HG02884 (cell line): ENCODE measurements around the gene GIMAP1.

Source experiments
- ATAC-seq: cut with Tn5 transposase; IDR thresholded peaks from one replicate; pipeline ENCODE4 v1.9.1; 2021; ENCODE audit warnings: mild to moderate bottlenecking, moderate library complexity; ENCODE audit not compliant: unreplicated experiment

Gene GIMAP1

DNA sequence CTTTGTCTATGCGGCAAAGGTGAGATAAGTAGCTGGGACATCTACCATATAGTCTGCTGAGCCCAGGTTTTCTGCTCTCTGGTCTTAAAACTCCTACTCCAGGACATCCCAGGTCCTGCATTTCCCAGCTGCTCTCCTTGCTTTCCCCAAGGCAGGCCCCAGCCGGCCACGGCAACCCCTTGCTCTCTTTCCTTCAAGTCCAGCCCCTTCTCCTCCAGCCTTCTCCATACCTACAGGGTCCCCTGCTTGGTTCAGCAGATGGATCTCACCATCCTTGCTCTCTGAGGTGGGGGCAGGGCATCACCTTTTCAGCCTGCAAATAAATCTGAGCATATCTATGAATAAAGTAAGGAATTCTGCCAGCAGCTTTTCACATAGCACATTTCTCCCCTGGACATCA lies 29.5 kb downstream of the GIMAP1 start:
- ATAC-seq, result no peak

DNA sequence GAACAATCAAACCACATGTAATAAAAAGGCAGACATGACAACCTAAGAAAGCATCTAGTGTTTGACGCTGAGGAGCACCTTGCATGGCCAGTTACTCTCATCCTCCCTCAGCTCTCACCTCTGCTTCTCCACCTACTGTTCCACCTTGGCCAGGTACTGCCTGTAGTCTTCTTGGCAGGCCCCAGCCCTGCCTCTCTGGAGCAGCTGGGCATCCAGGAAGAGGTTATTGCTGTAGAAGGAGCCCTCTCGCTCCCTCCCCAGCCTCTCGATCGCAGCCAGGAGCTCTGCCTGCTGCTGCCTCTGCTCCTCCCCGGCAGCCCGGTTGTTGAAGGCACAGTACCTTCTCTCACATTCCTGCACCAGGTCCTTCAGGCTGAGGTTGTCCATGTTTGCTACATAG lies 30.5 kb downstream of the GIMAP1 start:
- ATAC-seq, result no peak

DNA sequence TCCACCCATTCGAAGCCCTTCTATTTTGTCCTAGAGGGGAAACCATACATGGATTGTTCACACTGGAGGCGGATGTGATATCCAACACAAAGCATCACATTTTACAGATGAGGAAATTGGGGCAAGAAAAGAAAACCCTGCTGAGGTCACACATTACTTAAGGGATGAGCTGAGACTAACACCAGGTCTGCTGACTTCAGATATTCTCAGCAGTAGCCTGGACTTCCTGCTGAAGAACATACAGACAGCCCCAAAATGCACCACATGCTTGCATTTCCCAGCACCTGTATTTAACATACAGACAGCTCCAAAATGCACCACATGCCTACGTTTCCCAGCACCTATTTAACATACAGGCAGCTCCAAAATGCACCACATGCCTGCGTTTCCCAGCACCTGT lies 32.0 kb downstream of the GIMAP1 start:
- ATAC-seq, result no peak

DNA sequence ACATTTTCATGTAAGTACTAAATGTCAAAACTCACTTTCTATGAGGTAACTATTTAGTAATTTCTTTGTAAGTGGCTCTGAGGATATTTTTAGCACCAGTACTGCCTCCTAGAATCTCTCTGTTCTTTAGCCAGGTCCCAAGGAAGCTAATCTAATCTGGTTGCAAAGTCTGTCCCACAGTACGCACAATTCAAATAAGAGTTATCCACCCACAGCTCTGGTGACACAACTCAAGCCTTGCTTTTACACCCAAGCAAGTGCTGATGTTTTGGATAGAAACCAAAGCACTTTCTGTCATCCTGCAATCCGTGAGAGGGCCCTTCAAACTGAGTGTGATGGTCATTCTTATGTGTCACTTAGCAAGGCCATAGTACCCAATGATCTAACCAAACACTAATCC lies 35.3 kb downstream of the GIMAP1 start:
- ATAC-seq, result no peak

DNA sequence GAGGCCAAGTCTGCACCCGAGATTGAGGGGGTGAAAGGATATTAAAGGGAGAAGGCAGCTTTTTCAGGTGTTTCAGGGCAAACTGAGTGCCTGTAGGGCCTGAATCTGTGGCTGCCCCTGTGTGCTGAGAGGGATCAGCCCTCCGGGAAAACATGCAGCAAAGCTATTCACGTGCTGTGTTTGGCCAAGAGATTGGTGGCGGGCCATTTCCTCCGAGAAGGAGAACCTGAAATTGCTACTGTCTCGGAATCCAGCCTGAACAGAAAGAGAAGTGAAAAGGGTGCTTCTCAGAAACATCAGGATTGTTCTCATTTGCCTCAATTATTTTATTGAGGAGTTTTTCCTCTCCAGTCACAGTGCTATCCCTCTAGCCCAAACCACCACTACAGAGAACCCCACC lies 36.8 kb downstream of the GIMAP1 start:
- no peak for ATAC-seq

DNA sequence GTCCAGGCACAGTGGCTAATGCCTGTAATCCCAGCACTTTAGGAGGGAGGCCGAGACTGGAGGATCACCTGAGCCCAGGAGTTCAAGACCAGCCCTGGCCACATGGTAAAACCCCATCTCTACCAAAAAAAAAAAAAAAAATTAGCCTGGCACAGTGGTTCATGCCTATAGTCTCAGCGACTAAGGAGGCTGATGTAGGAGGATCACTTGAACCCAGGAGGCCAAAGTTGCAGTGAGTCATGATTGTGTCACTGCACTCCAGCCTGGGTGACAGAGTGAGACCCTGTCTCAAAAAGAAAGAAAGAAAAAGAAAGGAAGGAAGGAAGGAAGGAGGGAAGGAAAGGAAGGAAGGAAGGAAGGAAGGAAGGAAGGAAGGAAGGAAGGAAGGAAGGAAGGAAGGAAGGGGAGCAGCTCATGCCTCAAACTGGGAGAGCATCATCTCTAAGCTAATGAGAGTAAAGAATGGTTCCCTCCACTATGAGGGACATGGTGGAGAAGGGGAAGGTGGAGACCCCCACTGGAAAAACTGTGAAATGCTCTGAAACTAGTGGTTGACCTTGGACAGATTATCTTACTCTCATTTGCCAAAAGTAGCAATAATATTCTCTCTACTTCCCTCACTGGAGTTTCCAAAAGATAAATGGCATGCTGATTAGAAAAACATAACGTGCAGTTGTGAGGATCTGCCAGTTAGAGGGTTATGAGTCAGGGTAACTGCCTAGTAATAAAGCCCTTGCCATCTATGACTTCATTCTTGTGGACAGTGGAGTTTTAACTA lies 37.6 kb downstream of the GIMAP1 start:
- no peak for ATAC-seq

DNA sequence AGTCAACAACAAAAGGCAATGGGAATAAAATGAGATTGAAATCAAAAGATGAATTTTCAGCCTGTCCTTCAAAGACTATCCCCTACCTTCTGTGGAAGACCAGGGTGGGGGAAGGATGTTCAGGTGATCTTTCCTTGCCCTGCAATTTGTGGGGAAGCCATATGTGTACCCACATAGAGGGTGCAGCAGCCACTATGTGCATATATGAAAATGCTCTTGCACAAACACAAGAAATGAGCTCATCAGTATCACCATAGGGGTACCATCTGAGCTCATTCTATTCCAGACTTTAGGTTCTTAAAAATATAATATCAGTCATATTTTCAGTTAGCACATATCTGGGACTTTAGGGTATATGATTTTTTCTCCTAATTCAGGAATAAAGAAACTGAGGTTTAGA lies 38.5 kb downstream of the GIMAP1 start:
- ATAC-seq, result no peak

DNA sequence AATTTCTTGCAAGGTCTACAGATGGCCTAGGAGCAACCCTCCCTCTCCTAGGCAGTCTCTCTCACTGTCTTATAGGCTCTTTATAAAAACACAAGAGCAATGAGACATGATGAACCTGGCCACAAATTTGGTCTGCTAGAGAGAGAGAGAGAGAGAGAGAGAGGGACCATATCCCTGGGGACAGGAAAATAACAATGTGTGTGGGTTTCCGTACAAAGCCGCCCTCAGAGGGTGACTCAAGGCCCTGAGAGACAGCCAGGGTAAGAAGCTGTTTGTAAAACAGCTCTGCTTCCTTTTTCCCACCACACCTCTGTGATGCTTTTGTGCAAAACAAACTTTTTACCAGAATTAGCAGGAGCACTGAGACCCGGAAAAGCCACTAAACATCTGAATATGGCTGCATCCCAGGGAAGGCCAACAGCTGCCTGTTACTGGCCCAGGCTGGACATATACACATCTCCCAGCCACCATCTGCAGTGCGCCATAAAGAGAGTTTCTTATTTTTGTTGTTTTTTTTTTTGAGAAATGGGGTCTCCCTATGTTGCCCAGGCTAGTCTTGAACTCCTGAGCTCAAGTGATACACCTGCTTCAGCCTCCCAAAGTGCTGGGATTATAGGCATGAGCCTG lies 39.2 kb downstream of the GIMAP1 start:
- peak; percentile 54 for ATAC-seq

DNA sequence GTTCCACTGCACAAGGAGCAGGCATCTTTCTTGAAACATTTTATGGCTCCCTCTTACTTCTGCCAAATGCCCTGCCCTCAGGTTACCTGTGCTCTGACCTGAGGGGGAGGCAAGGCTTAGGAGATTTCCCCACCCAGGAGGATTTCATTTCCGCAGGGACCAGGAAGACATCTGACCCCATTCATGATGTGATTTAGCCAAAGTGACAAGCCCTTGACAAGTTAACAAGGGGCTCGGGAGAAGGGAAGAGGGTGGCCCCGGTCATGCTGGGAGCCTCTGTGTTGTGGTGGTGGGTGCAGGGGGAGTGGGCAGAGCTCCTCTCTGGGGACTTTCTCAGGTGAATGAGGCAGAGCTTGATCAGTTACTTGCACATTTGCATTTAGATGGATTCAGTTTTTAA lies 39.8 kb downstream of the GIMAP1 start:
- ATAC-seq, result no peak

DNA sequence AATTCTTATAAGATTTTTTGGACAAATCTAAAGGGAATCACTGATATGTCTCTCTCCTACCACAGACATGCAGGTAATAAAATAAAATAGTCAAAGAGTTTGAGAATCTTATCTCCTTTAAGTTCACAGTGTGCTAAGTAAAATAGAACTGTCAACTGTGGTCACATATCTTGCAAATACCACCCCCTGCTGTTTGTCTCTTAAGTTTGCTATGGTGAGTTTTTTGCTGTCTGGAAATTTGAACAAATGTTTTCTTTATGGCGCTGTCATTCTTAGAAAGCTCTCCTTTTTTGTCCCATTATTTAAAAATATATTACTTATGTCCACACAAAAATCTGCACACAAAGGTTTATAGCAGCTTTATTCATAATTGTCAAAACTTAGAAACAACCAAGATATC lies 40.4 kb downstream of the GIMAP1 start:
- ATAC-seq, result no peak

DNA sequence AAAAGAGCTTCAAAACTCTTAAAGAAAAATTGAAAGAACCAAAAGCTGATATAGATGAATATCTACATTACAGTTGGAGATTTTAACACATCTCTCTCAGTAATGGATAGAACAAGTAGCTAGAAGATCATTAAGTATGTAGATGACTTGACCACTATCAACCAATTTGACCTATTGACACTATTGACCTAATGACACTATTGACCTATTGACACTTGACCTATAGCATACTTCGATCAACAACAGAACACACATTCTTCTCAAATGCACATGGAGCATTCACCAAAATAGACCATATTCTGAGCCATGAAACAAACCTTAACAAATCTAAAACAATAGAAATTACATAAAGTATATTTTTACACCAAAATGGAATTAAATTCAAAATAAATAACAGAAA lies 43.1 kb downstream of the GIMAP1 start:
- no peak for ATAC-seq

DNA sequence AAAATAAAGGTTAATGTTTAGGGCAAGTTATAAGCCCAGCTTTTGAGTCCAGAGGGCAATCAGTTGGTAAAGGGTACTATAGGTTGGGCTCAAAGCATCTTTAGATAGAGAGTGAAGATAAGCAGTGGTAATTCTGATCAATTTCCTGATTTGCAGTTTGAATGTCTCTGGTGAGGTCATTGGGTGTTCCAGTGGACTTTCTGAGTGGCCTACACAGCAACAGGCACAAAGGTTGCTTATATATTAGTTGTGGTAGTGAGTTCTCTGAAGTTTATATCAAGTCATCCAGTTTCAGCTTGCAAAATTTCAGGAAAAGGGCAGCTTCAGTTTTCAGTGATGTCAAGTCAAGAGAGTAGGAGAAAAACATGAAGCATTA lies 49.9 kb downstream of the GIMAP1 start:
- no peak for ATAC-seq

DNA sequence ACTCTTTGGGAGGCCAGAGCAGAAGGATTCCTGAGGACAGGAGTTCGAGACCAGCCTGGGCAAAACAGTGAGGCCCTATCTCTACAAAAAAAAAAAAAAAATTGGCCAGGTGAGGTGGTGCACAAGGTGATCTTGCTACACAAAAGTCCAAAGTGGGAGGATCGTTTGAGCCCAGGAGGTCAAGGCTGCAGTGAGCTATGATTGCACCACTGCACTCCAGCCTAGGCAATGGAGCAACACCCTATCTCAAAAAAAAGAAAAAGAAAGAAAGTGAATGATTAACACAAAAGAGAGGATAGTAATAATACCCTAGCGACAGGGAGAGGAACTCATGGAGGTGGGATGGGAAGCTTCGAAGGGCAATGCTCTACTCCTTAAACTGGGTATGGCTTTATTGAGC lies 53.4 kb downstream of the GIMAP1 start:
- ATAC-seq, result no peak
